Stimulated activated CD4-positive, alpha-beta T cell treated with anti-CD3 and anti-CD28 coated beads, Interleukin-15, amount 100 ng/mL, for 48 hours (primary cell): ENCODE measurements around the gene ITGA6.

ENCODE experiments used
- DNase-seq, 2 donors: peaks; one replicate each; pipeline ENCODE4 v3.0.0-alpha.2; 2020; ENCODE audit warnings: low read depth in 2 of 2

Gene ITGA6

DNA sequence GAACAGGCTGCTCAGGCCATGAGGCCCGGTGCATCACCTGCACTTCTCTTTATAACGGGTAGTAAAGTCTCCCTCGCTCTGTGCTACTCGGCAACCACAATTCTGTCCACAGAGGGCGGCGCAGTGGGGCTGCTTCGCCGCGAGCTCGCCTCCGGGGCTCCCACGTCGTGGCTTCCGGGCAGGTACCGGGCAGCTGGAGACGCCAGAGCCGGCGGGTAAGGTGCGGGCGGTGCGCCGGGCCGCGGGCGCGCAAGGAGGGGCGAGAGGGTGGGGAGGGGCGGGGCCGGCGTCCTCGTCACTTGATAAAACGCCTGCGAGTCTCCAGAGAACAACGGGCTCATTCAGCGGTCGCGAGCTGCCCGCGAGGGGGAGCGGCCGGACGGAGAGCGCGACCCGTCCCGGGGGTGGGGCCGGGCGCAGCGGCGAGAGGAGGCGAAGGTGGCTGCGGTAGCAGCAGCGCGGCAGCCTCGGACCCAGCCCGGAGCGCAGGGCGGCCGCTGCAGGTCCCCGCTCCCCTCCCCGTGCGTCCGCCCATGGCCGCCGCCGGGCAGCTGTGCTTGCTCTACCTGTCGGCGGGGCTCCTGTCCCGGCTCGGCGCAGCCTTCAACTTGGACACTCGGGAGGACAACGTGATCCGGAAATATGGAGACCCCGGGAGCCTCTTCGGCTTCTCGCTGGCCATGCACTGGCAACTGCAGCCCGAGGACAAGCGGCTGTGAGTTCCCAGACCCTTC lies at the start of gene ITGA6:
ITGA6 (plus strand) TSS at position 331 of the 734 bp plus-strand sequence.
- DNase-seq, result peak; percentile 47 to 65

DNA sequence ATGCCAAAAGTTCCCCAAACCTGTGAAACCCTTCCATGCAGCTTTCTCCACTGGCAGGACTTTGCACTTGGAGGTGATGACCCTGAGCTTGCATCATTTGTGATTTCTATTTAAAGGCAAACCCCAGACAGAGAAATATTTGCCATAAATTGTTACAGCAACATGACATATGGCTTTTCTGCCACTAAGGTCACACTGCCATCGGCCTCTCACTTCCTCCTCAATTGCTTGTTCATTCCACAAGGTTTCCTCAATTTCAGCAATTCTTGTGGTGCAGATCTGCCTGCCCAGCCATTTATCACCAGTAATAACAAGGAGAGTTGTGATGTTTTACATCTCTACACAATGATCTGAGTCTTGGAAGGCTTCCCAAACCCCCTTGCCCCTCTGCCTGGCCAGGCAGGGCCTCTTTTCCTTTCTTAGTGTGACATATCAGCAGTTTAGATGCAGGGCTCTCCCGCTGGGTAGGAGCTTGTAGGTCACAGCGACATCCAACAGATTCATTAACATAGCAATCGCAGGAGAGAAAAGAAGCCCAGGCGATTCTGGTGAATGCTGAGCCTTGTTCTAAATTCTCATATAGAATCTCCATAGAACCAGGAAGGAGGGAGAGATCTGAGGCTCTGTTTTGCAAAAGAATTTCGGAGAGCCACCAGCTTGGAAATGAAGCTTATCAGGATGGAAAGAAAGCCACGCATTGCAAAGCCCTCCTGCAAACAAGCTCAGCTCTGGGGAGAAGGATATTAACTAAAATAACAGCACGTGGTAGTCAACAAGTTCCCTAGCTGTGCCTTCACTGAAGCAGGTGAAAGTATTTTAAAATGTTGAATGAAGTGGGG lies 46.7 kb upstream of the ITGA6 start:
- DNase-seq, result no peak

DNA sequence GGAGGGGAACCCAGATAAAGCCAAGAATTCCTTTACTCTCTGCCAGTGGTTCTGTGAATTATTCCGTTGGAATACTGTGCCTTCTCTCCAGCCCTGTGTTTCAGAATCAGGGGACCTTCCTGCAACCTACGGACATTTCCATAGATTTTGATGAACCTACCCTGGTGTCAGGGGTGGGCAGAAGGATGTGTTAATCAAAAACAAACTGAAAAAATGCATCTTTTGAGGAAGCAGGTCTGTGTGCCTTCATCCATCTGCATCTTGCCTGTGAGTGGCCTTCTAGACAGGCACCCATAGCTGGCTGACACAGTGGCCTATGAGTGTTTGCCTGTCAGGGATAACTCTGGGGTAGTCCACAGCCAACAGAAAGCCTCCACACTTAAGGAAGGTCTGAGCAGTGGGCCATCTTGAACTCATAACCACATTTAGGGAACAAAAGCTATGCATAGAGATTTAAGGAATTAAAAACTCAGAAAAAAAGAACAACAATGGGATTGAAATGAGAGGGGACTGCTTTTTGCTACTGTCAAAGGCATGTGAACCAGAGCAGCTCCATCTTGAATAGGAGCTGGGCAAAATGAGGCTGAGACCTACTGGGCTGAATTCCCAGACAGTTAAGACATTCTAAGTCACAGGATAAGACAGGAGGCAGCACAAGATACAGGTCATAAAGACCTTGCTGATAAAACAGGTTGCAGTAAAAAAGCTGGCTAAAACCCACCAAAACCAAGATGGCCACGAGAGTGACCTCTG lies 45.9 kb upstream of the ITGA6 start:
- DNase-seq, result no peak

GRCh38 chr2:172387361-172387760 lies 40.0 kb upstream of the ITGA6 start:
- no peak for DNase-seq

DNA sequence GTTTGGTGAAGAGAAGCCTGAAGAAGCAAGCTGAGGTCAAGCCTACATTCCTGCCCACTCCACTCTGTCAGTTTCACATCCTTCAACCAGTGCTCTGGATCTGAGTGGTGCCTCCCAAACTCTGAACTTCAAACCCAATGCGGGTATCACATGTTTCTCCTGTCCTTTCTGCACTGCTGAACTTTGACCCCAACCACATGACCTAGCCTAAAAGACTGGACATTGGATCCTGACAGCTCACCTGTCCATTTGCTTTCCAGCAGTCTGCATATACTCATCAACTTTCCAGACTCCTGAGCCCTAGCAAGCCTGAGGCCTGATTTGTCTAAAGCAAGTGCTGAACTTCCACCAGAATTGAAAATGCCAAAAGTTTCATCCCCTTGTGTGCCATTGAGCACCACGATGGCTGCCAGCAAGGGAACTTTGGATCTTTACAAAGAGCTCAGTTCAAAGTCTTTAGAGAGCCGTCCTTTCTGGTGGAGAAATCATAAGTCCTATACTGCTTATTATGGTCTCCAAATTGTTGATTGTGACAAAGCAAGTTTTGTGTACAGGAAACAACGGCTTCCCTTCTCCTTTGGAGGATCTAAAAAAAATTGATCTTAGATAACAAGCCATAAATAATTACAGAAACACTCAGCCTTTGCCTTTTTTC lies 37.6 kb upstream of the ITGA6 start:
- DNase-seq, result no peak

DNA sequence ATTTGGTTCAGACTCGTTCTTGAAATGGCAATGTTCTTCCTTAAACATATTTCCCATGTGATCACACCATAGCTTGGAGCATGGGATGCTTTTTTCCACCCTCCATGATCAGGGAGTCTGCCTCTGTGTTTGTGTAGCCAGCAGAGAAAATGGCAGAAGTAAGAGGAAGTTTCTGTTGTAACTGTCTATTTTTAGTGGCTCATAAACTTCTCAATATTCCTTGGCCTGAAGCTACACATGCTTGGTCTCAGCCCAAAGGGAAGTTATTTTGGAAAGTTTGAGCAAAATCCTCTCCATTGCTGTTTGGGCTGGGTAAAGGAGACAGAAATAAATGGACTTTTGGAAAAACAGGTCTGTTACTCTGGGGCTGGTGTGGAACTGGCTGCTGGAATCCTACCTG lies 33.4 kb upstream of the ITGA6 start:
- DNase-seq, result no peak

- no peak for DNase-seq
Observed at GRCh38 chr2:172395503-172395902, 31.9 kb upstream of the ITGA6 start.

DNA sequence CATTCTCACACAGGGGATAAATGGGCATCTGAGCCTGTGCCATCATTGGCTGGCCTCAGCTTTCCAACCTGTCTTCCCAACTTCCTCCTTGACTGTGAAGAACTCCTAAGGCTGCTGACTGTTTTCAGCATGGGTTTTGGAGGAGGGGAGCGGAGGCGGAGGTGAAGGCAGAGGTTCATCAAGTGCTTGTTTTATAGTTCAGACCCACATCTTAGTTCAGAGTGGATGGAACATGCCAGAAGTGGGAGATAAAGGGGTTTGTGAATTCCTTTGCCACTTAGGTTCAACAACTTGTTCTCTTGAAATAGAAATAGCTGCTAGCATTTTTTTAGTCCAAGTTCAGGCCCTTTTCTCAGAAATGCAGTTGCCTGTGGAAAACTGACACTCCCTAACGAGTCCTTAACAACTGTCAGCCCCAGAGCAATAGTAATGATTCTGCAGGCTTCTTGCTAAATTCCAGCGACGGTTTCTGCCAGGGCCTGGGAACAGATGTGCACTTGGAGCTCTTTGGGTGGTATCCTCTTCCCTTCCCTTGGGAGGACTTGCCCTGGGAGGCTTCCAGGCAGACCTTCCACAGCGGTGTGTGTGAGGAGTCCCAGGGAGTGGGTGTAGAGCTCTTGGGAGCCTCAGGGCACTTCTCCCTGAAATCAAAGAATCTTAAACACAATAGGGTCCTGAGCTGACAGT lies 30.1 kb upstream of the ITGA6 start:
- no peak for DNase-seq

- no peak for DNase-seq
Observed at GRCh38 chr2:172398440-172398839, 28.9 kb upstream of the ITGA6 start.

- DNase-seq, result no peak
Observed at GRCh38 chr2:172399765-172400164, 27.6 kb upstream of the ITGA6 start.

DNA sequence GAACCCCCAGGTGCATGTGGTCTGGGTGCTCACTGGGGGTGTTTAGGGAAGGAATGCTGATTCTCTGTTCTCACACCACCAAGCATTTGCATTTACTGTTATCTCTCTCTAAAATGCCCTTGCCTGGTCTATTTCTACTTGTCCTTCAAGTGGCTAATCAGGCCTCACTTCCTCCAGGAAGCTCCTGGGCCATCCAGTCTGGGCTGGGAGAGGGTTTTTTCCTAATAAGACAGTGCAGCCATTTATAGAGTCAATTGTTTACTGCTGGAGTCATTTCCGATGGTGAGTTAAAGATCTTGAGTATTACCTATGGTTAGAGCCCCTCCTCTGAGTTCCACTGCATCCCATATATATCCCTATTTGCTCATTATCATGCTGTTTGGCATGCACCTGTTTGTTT lies 25.2 kb upstream of the ITGA6 start:
- no peak for DNase-seq

GRCh38 chr2:172403402-172403801 lies 24.0 kb upstream of the ITGA6 start:
- no peak for DNase-seq

DNA sequence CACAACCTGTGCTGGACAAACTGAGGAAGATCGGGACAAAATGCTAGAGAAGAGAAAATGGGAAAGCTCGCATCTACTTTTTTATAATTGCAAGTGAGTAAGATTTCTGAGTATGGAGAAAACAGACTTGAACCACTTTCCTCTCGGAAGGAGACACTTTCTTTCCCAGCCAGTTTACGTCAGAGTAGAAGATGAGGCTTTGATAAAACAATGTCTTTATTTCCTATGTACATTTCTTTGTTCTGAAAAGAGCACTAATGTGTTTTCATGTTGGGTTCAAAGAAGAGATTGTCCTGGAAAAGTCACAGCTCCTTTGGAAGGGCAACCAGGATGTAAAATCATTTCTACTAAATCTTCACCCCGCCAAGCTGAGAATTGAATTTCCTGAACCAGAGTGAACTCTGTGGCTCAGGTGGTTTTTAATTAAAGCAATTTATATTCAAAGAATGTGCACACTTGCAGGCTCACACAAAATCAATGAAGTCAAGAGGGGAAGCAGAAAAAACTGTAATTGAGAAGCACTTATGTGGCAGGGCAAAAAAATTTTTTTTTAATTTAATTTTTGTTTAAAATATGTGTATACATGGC lies 23.4 kb upstream of the ITGA6 start:
- no peak for DNase-seq

GRCh38 chr2:172404824-172405223 lies 22.6 kb upstream of the ITGA6 start:
- no peak for DNase-seq

GRCh38 chr2:172405673-172406072 lies 21.7 kb upstream of the ITGA6 start:
- no peak for DNase-seq

DNA sequence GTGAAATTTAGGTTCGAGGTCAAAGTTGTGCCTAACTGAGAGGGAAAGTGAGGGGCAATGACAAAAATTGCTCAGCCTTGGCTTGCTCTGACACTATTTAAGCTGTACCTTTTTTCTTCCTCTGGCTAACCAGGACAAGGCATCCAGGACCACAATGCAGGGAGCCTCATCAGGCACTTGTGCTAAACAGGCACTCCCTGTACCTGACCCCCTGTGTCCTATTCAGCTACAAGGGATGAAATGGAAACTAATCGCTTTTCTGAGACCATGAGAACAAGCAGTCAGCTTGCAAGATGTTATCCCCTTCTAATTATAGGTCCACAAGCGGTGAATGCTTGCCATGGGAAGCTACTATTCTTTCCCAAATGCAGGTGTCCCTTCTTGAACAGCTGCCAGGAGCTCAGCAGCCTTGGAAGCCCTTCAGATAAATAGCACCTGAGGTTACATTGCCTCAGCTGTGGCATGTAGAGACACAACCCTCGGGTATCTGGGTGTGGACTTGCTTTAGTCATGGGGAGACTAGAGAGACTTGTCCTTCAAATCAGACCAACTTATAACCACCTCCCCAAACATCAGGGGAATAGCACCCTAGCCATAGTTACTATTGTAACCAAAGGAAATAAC lies 19.1 kb upstream of the ITGA6 start:
- no peak for DNase-seq

- no peak for DNase-seq
Observed at GRCh38 chr2:172409042-172409441, 18.3 kb upstream of the ITGA6 start.

DNA sequence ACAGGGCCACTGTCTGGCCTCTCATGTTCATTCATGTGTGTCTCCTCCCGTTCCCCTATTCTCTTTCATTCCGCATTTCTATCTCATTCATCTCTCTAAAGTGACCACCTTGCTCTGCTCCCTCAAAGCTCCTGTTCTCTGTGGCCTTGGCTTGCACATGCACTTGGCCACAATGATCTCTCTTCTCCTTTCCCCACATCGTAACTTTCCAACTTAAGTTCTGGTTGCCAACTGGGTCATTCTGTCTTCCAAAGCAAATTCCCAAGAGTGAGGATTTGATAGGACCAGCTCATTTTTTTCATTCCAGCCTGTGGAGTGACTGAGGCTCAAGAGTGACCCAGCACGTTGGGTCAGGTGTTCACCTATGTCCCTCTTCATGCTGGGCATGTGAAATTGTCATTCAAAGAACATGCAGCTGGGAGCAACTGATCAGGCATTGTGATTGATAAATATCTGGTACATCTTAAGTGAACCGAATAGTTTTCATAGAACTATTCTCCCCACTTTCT lies 14.3 kb upstream of the ITGA6 start:
- DNase-seq, result no peak

DNA sequence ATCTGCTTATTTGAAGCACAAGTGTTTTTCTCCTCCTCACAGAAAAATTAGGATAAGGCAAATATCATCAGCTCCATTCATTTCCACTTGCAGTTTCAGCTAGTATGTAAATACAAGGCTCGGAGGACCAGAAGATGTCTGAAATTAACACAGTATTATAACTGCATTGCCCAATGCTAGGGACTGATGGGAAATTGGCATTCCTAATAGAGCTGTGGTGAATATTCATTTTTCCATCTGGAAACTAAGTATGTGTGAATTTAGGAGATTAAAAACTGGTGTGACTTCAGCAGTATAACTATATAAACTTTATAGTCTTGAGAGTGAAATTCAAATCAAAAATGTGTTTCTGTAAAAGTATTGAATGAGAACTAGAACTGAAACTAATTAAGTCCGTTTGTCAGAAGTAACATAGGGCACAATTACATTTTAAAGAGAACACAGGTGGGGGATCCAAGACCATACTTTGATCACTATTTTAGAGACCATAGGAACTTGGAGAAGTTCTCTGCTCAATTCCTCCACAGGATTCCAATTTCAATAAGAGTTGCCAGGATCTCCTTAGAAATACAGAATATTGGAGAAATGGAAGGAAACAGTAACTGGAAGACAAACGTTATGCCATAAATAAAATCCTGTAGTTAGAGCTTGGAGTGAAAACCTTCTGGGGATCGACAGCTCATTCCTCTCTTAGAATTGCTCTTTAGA lies 12.1 kb upstream of the ITGA6 start:
- DNase-seq, result no peak

DNA sequence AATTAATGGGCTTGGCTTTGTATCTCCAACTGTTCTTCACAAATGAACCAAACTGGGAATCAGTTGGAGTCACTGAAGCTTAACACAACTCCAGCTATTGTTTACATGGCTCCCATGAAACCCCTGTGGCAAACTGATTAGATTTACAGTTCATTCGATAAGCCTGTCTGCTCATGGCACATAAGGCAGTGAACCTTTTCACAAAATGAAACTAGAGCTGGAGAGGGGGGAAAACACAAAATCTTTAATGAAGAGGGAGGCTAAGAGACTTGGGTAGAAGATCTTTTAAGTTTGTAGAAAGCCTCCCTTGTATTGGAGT lies 11.6 kb upstream of the ITGA6 start:
- no peak for DNase-seq
